ENCODE measurements around the gene MEIS1. TPM values are rescaled to one million over a fixed set of nuclear protein-coding genes. Genes with fewer than 3 reads are reported as not detected.

Gene MEIS1
- total and polyA plus RNA-seq, 2 experiments from 2014 or later, result 0.16 to 0.28 TPM

DNA sequence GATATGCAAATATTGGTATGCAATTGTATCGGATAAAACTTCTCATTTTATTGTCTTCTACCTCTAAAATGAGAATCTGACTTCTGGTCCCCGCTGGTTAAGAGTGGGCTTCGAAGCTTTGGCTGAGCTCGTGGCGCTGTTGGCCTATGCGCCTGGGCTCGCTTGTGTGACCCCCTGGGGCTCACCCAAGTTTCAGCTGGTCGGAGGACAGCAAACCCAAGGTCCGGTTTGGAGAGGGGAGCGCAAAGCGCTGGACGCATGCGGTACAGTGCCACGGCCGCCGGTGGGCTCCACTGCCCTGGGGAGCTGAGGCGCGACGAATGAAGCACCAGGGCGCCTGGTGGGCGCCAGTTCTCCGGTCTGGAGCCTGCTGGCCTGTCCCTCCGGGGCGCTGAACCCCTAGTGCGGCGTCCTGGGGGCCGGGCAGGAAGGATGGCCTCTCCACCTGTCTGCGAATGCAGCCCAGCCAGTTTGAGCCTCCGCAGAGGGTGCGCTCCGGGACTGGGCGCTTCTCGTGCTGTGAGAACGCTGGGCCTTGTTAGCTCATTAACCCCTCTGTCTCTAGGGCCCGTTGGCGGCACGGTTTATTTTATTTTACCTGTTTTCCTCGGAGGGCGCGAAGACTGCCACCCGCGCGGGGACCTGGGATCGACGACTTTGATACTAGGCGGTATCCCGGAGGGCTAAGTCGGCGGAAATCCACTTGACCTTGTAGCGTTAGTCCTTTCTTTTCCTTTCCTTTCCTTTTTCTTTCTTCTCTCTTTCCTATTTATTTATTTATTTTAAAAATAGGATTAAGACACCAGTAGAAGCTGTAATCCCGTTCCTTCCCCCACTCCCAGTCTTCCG is 10.4 kb downstream of the MEIS1 start:
- H3K36me3 ChIP-seq (ENCODE audit: insufficient read depth), result no peaks in the 10 kb centered on the region
- H3K4me1 ChIP-seq (ENCODE audit: insufficient read depth), result peaks cover 65% of the 10 kb centered on the region
- peak overlapping the region; percentile 90 for H3K4me2 ChIP-seq
- DNase-seq (ENCODE audit: low spot score), result peak; percentile 57
- peaks cover 39% of the 10 kb centered on the region for H3K4me1 Mint-ChIP-seq
- H3K9me3 Mint-ChIP-seq, result no peaks in the 10 kb centered on the region; the same call in 2 of the 3 replicates
- H3K4me3 Mint-ChIP-seq, result peak overlapping the region; percentile 72
- H3K36me3 Mint-ChIP-seq (ENCODE audit: low read depth), result no peaks in the 10 kb centered on the region
- TF ChIP-seq CREB1 (CRISPR knock-in tag; IDR thresholded peaks at IDR 0.05; ENCODE audit: low read depth) (no peak), EZH2 (IDR thresholded peaks at IDR 0.05; ENCODE audit: low read depth, unreplicated experiment) (peak; percentile 79), POLR2AphosphoS5 (IDR thresholded peaks at IDR 0.05; ENCODE audit: low read depth) (no peak), EZH2phosphoT487 (IDR thresholded peaks at IDR 0.05; ENCODE audit: unreplicated experiment) (no peak), STAT1 (IDR thresholded peaks at IDR 0.05; ENCODE audit: unreplicated experiment) (no peak), JUNB (IDR thresholded peaks at IDR 0.05; ENCODE audit: unreplicated experiment) (no peak)
- TF ChIP-seq, protein P1, sequence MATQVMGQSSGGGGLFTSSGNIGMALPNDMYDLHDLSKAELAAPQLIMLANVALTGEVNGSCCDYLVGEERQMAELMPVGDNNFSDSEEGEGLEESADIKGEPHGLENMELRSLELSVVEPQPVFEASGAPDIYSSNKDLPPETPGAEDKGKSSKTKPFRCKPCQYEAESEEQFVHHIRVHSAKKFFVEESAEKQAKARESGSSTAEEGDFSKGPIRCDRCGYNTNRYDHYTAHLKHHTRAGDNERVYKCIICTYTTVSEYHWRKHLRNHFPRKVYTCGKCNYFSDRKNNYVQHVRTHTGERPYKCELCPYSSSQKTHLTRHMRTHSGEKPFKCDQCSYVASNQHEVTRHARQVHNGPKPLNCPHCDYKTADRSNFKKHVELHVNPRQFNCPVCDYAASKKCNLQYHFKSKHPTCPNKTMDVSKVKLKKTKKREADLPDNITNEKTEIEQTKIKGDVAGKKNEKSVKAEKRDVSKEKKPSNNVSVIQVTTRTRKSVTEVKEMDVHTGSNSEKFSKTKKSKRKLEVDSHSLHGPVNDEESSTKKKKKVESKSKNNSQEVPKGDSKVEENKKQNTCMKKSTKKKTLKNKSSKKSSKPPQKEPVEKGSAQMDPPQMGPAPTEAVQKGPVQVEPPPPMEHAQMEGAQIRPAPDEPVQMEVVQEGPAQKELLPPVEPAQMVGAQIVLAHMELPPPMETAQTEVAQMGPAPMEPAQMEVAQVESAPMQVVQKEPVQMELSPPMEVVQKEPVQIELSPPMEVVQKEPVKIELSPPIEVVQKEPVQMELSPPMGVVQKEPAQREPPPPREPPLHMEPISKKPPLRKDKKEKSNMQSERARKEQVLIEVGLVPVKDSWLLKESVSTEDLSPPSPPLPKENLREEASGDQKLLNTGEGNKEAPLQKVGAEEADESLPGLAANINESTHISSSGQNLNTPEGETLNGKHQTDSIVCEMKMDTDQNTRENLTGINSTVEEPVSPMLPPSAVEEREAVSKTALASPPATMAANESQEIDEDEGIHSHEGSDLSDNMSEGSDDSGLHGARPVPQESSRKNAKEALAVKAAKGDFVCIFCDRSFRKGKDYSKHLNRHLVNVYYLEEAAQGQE (IDR thresholded peaks at IDR 0.05; ENCODE audit: unreplicated experiment), result no peak
- TF ChIP-seq, protein P2, sequence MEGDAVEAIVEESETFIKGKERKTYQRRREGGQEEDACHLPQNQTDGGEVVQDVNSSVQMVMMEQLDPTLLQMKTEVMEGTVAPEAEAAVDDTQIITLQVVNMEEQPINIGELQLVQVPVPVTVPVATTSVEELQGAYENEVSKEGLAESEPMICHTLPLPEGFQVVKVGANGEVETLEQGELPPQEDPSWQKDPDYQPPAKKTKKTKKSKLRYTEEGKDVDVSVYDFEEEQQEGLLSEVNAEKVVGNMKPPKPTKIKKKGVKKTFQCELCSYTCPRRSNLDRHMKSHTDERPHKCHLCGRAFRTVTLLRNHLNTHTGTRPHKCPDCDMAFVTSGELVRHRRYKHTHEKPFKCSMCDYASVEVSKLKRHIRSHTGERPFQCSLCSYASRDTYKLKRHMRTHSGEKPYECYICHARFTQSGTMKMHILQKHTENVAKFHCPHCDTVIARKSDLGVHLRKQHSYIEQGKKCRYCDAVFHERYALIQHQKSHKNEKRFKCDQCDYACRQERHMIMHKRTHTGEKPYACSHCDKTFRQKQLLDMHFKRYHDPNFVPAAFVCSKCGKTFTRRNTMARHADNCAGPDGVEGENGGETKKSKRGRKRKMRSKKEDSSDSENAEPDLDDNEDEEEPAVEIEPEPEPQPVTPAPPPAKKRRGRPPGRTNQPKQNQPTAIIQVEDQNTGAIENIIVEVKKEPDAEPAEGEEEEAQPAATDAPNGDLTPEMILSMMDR (conservative IDR thresholded peaks at IDR 0.05; ENCODE audit: low read depth in 2 of 2), result peak; percentile 16 to 28; a peak in 2 of 4 replicates
- H2AFZ ChIP-seq, result no peak overlapping the region
- H4K20me1 ChIP-seq (replicated peaks; ENCODE audit: insufficient read depth), result peaks cover 8% of the 10 kb centered on the region
- peaks cover 15% of the 10 kb centered on the region for H3F3A ChIP-seq (replicated peaks; ENCODE audit: low read depth)
- H3K27me3 Mint-ChIP-seq (ENCODE audit: insufficient read depth, low read depth, poor library complexity), result peaks cover 71% of the 10 kb centered on the region
- H3K27ac ChIP-seq (ENCODE audit: low read depth), result no peak overlapping the region
- H3K27me3 ChIP-seq (ENCODE audit: insufficient read depth), result peaks cover 100% of the 10 kb centered on the region
- no peaks in the 10 kb centered on the region for H3K79me2 ChIP-seq (replicated peaks; ENCODE audit: insufficient read depth)
- no peak overlapping the region for H3K27ac Mint-ChIP-seq
- H3K4me3 ChIP-seq, result peak overlapping the region; percentile 59
- H3K9me2 ChIP-seq (ENCODE audit: insufficient read depth), result no peaks in the 10 kb centered on the region
- peak; percentile 25 for ATAC-seq
